ENCODE results near the gene CNOT11.
"Not testable (repeated sequence)": the region's sequence is repeated elsewhere in the genome, so short reads cannot be mapped to it uniquely, and the experiment has no call there.

CNOT11 gene

GRCh38 chr2:101311696-101312017, 59.0 kb downstream of the CNOT11 start:
- Histone ChIP-seq H3K79me2 (ENCODE audit: insufficient read depth, low read depth) (peaks cover 9% of the 10 kb centered on the region), H2AFZ (ENCODE audit: low read depth) (no peak overlapping the region), H3K27me3 (ENCODE audit: insufficient read depth, low read depth) (no peaks in the 10 kb centered on the region), H3K27ac (no peak overlapping the region), H3K36me3 (ENCODE audit: insufficient read depth) (no peaks in the 10 kb centered on the region), H3K4me3 (IDR thresholded peaks at IDR 0.05; ENCODE audit: insufficient read depth, low read depth, low read length) (no peak overlapping the region), H3K4me1 (ENCODE audit: low read depth, poor library complexity, severe bottlenecking) (peaks cover 16% of the 10 kb centered on the region), H4K20me1 (ENCODE audit: insufficient read depth) (no peaks in the 10 kb centered on the region), H3K9ac (no peak overlapping the region), H3K4me2 (no peak overlapping the region)
- no peak for TF ChIP-seq CTCF (conservative IDR thresholded peaks at IDR 0.05; ENCODE audit: low read depth, low read length)

DNA sequence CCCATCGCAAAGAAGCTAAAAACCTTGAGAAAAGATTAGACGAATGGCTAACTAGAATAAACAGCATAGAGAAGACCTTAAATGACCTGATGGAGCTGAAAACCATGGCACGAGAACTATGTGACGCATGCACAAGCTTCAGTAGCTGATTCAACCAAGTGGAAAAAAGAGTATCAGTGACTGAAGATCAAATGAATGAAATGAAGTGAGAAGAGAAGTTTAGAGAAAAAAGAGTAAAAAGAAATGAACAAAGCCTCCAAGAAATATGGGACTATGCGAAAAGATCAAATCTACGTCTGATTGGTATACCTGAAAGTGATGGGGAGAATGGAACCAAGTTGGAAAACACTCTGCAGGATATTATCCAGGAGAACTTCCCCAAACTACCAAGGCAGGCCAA, 63.9 kb downstream of the CNOT11 start:
- not testable (repeated sequence) for H3K4me2 ChIP-seq; H3K27me3 ChIP-seq (ENCODE audit: insufficient read depth, low read depth); H3K36me3 ChIP-seq (ENCODE audit: insufficient read depth); H4K20me1 ChIP-seq (ENCODE audit: insufficient read depth); H3K9ac ChIP-seq; H3K4me3 ChIP-seq (IDR thresholded peaks at IDR 0.05; ENCODE audit: insufficient read depth, low read depth, low read length); H3K4me1 ChIP-seq (ENCODE audit: low read depth, poor library complexity, severe bottlenecking); H2AFZ ChIP-seq (ENCODE audit: low read depth); H3K79me2 ChIP-seq (ENCODE audit: insufficient read depth, low read depth); H3K27ac ChIP-seq
